Measurements from ENCODE around the gene TBC1D4. TPM values are rescaled to one million over a fixed set of nuclear protein-coding genes. Genes with fewer than 3 reads are reported as not detected.
"Not testable (repeated sequence)": the region's sequence is repeated elsewhere in the genome, so short reads cannot be mapped to it uniquely, and the experiment has no call there.

The TBC1D4 gene
- polyA plus RNA-seq, 4 donors, result 16.2 to 62.7 (median 56.0) TPM

GRCh38 chr13:75334634-75335447, 147.1 kb downstream of the TBC1D4 start:
- no peak for DNase-seq (ENCODE audit: low read depth in 4 of 4, low spot score in 3 of 4)

GRCh38 chr13:75333103-75333502, 148.9 kb downstream of the TBC1D4 start:
- DNase-seq (ENCODE audit: low read depth in 4 of 4, low spot score in 3 of 4), result no peak

- DNase-seq (ENCODE audit: low read depth in 4 of 4, low spot score in 3 of 4), result no peak
Measured at GRCh38 chr13:75331792-75332349, 150.1 kb downstream of the TBC1D4 start.

GRCh38 chr13:75330770-75331169, 151.2 kb downstream of the TBC1D4 start:
- DNase-seq (ENCODE audit: low read depth in 4 of 4, low spot score in 3 of 4), result no peak

- no peak for DNase-seq (ENCODE audit: low read depth in 4 of 4, low spot score in 3 of 4)
Measured at GRCh38 chr13:75329723-75330122, 152.2 kb downstream of the TBC1D4 start.

GRCh38 chr13:75329097-75329496, 152.9 kb downstream of the TBC1D4 start:
- no peak for DNase-seq (ENCODE audit: low read depth in 4 of 4, low spot score in 3 of 4)

DNA sequence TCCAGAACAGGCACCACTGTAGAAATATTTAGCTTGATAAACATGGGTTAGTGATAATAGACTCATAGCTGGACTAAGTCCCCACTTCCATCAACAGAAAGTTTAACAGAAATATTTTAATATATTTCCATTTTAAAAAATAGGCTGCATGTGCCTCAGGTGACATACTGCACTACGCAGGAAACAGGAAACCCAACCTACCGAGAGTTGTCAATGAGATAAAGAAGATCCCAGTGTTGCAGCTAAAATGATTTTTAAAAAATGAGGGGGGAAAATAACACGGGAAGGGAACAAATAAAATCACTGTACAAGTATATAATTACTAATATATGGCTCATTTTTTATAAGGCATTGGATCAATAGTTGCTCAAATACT, 154.8 kb downstream of the TBC1D4 start:
- DNase-seq (ENCODE audit: low read depth in 4 of 4, low spot score in 3 of 4), result no peak

- no peak for DNase-seq (ENCODE audit: low read depth in 4 of 4, low spot score in 3 of 4)
Measured at GRCh38 chr13:75326173-75327134, 155.5 kb downstream of the TBC1D4 start.

- no peak for DNase-seq (ENCODE audit: low read depth in 4 of 4, low spot score in 3 of 4)
Measured at GRCh38 chr13:75325711-75326110, 156.3 kb downstream of the TBC1D4 start.

DNA sequence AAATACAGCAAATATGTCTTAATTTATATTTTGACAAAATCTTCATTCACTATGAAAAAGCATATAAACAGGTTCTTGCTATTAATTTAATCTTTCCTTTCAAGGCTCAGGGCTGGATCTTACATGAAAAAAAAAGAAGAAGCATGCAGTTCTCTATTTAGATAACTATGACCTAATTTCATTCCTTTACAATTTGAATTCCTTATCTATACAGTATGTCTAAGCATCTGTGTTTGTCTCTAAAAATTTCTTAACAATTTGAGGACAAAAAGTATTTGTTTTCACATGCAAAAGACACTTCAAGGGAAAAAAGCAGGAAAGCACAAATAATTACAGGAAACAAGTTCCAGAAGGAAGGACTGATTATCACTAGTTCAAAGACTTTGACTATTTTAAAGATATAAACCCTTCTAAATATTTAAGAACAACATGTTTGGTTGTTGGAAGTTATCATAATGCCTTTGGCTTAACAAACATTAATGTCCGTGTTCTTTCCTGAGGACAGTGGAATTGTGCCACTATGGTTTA, 157.5 kb downstream of the TBC1D4 start:
- DNase-seq (ENCODE audit: low read depth in 4 of 4, low spot score in 3 of 4), result no peak

- DNase-seq (ENCODE audit: low read depth in 4 of 4, low spot score in 3 of 4), result no peak
Measured at GRCh38 chr13:75321084-75321483, 160.9 kb downstream of the TBC1D4 start.

DNA sequence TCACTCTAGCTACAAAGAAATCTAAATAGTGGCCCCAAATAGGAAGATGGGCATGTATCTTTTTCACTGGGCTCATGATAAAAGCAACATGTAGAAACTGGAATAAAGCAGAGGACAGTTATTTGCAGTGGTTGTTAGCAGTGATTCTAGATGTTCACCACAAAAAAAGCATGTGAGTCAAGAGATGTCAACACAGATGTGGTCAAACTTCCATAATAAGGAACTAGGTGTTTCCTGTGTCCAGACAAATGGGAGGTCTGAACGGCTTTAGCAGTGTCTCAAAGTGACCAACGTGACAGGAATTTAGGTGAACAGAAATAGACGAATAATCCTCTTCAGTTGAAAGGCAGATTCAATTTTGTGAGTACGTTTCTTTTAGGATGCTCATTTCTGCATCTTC, 162.7 kb downstream of the TBC1D4 start:
- no peak for DNase-seq (ENCODE audit: low read depth in 4 of 4, low spot score in 3 of 4)

- DNase-seq (ENCODE audit: low read depth in 4 of 4, low spot score in 3 of 4), result no peak
Measured at GRCh38 chr13:75318138-75318833, 163.7 kb downstream of the TBC1D4 start.

DNA sequence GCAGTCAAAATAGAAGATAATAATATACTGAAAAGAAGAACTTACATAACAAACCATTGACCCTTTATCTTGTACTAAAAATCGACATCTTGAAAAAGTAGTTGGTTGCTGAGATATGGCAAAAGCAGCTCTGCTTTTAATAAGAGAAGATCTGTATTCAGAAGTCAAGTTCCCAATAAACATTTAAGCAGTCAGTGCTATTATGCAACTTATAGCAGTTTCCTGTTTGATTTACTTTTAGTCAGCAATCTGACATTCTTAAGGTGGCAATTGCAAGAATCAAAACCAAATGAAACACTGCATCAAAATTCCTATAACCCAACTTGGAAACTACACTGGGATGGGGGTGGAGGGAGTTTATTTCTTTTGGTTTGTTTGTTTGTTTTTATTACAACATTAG, 165.5 kb downstream of the TBC1D4 start:
- DNase-seq (ENCODE audit: low read depth in 4 of 4, low spot score in 3 of 4), result no peak

DNA sequence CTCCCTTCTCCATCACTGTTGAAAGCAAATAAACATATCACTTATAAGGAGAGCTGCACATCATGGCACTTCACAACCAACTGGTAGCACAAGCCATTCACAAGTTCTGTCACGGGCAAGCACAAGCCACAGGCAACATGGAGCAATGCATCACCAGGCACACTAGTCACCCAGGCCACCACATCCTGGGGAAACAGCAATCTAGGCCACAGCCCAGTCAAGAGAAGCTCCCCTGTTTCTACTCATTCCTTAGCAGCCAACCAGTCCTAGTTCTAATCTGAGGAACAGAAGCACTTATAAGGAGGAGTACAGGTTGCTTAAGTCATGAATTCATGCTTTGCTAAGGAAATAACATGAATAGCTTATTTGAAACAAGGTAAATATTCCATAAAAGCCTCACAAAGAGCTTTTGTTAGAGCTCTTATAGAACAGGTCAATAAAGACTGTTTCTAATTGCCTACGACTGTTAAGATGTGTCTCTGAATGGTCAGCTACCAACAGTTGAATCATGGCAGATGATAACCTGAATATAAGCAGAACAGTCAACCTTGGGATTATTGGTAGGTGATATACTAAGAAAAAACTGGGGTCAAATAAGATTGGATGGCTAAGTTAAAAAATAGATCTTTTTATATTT, 169.0 kb downstream of the TBC1D4 start:
- DNase-seq (ENCODE audit: low read depth in 4 of 4, low spot score in 3 of 4), result no peak

- no peak for DNase-seq (ENCODE audit: low read depth in 4 of 4, low spot score in 3 of 4)
Measured at GRCh38 chr13:75309981-75310580, 171.9 kb downstream of the TBC1D4 start.

GRCh38 chr13:75308222-75308621, 173.7 kb downstream of the TBC1D4 start:
- no peak for DNase-seq (ENCODE audit: low read depth in 4 of 4, low spot score in 3 of 4)

DNA sequence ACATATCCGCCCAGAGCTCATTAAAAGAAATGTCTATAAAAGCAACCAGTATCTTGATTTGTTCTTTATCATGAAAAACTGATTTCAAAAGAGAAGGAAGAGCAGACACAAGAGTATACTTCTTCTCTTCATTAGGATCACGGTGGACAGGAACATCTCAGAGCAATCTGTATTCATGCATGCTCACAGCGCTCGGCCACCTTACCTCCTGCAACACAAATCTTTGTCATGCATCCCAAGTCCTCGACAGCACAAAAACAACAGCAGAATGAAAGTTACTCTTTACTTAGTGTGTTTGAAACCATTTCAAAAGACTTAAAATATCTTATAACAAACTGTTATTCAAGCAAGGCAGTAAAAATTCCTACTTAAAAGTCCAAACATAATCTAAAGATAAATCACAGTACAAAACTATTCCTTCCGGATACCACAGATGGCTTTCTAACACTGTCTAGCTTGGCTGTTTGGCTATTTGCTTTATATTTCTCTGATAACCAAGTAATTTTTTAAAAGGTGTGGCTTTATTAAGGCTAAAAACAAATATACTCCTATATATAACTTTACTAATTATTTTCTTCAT, 174.5 kb downstream of the TBC1D4 start:
- no peak for DNase-seq (ENCODE audit: low read depth in 4 of 4, low spot score in 3 of 4)

- DNase-seq (ENCODE audit: low read depth in 4 of 4, low spot score in 3 of 4), result not testable (repeated sequence)
Measured at GRCh38 chr13:75306967-75307366, 175.0 kb downstream of the TBC1D4 start.

Data from left renal pelvis (tissue), 4 donors.